H1 (cell line): ENCODE data around the gene FNDC10.

Experiments
- CBX5 ChIP-seq: fragments of 300-800, 300-1000 bp; sonication (generic); IDR thresholded peaks from 2 replicates; pipeline ENCODE4 v1.7.1; 2016; ENCODE audit warnings: antibody characterized with exemption, low read length, low read depth
- CEBPB ChIP-seq: IDR thresholded peaks from 2 replicates; pipeline ENCODE4 v1.6.1; 2012; ENCODE audit warnings: low read depth, low read length
- CHD1 ChIP-seq: IDR thresholded peaks from 2 replicates; pipeline ENCODE4 v1.6.1; 2012; ENCODE audit warnings: low read depth, low read length, improper control_type of control experiment
- EZH2 ChIP-seq: fragments of 200-600 bp; sonication (generic); IDR thresholded peaks from 2 replicates; pipeline ENCODE4 v1.7.1; 2012; ENCODE audit warnings: low read depth, mild to moderate bottlenecking, moderate library complexity, low read length, inconsistent platforms; ENCODE audit not compliant: severe bottlenecking
- JUND ChIP-seq: IDR thresholded peaks from 2 replicates; pipeline ENCODE4 v1.6.1; 2011; ENCODE audit warnings: mild to moderate bottlenecking, improper control_type of control experiment, low read length
- MAFK ChIP-seq: IDR thresholded peaks from 2 replicates; pipeline ENCODE4 v1.6.1; 2012; ENCODE audit warnings: low read depth, mild to moderate bottlenecking, improper control_type of control experiment, low read length
- POLR2A ChIP-seq, 2 experiments: IDR thresholded peaks; 1 replicate in 1 of 2; 2 replicates in 1 of 2; pipeline ENCODE4 v1.6.1; 2011; ENCODE audit warnings: low read depth in 2 of 2, low read length in 2 of 2, mild to moderate bottlenecking in 2 of 2; ENCODE audit errors: control extremely low read depth in 1 of 2
- RXRA ChIP-seq: IDR thresholded peaks from 2 replicates; pipeline ENCODE4 v1.6.1; 2011; ENCODE audit warnings: low read depth, mild to moderate bottlenecking, low read length, moderate library complexity; ENCODE audit not compliant: insufficient read depth
- SIN3A ChIP-seq, 2 experiments: IDR thresholded peaks in 1 of 2; conservative IDR thresholded peaks in 1 of 2; 2 replicates each; pipeline ENCODE4 v1.6.1; 2011 to 2012; ENCODE audit warnings: low read length in 2 of 2, improper control_type of control experiment in 1 of 2, low read depth in 1 of 2, mild to moderate bottlenecking in 1 of 2
- SP1 ChIP-seq: IDR thresholded peaks from 2 replicates; pipeline ENCODE4 v1.6.1; 2011; ENCODE audit warnings: low read depth, low read length
- SUZ12 ChIP-seq: fragments of 200-600 bp; sonication (generic); IDR thresholded peaks from 2 replicates; pipeline ENCODE4 v1.6.1; 2012; ENCODE audit warnings: mild to moderate bottlenecking, inconsistent platforms, low read length, moderate library complexity, mixed read lengths
- TAF1 ChIP-seq: IDR thresholded peaks from 2 replicates; pipeline ENCODE4 v1.6.1; 2011; ENCODE audit warnings: mild to moderate bottlenecking, low read depth, low read length
- TF ChIP-seq, protein P1 (sequence below), 3 experiments: IDR thresholded peaks; 1 replicate in 2 of 3; 2 replicates in 1 of 3; pipeline versions ENCODE4 v1.5.1 to v1.6.1; 2011; ENCODE audit warnings: low read length in 3 of 3, mild to moderate bottlenecking in 3 of 3, inconsistent platforms in 2 of 3, low read depth in 1 of 3, moderate library complexity in 1 of 3; ENCODE audit not compliant: insufficient read depth in 1 of 3; ENCODE audit errors: control extremely low read depth in 1 of 3
- TF ChIP-seq, protein P2 (sequence below): IDR thresholded peaks from 2 replicates; pipeline ENCODE4 v1.6.1; 2012; ENCODE audit warnings: inconsistent platforms

DNA sequence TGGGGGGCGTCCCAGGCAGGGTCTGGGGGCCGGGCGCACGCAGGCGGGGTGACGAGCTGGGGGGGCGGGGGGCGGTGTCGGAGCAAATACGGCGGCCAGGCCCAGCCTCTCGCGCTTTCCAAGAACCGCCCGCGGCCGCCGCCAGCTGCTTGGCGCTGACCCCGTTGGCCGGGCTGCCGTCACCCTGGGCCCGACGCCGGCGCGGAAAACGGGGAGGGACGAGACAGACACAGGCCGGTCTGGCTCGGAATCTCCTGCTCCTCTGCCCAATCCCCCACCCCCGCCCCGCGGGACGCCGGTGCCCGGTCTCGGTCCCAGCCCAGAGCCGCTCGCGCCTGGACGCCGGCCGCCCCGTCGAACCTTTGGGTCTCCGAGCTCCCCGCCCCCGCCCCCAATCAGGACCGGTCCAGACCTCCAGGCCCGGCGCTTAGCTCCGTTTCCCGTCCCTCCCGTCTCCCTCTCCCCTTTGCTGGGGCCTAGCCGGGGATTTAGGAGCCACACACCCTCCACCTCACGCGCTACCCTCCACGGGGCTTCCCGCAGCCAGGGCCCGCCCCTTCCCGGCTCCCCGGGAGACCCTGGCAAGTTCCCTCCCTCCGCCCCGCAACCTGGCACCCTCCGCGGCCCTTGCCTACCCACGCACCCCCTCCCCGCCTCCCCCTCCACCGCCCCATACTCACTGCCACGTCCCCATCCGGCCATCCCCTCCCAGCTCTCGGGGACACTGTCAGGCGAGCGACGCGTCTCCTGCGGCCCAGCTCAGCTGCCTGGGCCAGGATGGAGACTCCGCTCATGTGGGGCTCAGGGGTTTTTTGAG is 31.2 kb upstream of the FNDC10 start:
- TF ChIP-seq CEBPB, result no peak
- TF ChIP-seq POLR2A (IDR thresholded peaks at IDR 0.05; ENCODE audit: control extremely low read depth in 1 of 2, low read depth in 2 of 2, low read length in 2 of 2), result no peak
- TF ChIP-seq CBX5, result no peak
- no peak for TF ChIP-seq MAFK
- TF ChIP-seq SP1, result no peak
- TF ChIP-seq, protein P1, sequence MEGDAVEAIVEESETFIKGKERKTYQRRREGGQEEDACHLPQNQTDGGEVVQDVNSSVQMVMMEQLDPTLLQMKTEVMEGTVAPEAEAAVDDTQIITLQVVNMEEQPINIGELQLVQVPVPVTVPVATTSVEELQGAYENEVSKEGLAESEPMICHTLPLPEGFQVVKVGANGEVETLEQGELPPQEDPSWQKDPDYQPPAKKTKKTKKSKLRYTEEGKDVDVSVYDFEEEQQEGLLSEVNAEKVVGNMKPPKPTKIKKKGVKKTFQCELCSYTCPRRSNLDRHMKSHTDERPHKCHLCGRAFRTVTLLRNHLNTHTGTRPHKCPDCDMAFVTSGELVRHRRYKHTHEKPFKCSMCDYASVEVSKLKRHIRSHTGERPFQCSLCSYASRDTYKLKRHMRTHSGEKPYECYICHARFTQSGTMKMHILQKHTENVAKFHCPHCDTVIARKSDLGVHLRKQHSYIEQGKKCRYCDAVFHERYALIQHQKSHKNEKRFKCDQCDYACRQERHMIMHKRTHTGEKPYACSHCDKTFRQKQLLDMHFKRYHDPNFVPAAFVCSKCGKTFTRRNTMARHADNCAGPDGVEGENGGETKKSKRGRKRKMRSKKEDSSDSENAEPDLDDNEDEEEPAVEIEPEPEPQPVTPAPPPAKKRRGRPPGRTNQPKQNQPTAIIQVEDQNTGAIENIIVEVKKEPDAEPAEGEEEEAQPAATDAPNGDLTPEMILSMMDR (IDR thresholded peaks at IDR 0.05; ENCODE audit: control extremely low read depth in 1 of 3, insufficient read depth in 1 of 3, low read depth in 1 of 3, low read length in 3 of 3), result no peak
- no peak for TF ChIP-seq SIN3A (conservative IDR thresholded peaks at IDR 0.05 in 1 of 2, IDR thresholded peaks at IDR 0.05 in 1 of 2; ENCODE audit: low read depth in 1 of 2, low read length in 2 of 2)
- no peak for TF ChIP-seq TAF1
- TF ChIP-seq, protein P2, sequence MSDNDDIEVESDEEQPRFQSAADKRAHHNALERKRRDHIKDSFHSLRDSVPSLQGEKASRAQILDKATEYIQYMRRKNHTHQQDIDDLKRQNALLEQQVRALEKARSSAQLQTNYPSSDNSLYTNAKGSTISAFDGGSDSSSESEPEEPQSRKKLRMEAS, result no peak
- TF ChIP-seq JUND, result no peak
- no peak for TF ChIP-seq EZH2
- no peak for TF ChIP-seq SUZ12
- no peak for TF ChIP-seq RXRA
- TF ChIP-seq CHD1, result no peak
